ENCODE measurements around the gene RNU5D-1. TPM values are rescaled to one million over a fixed set of nuclear protein-coding genes. Genes with fewer than 3 reads are reported as not detected.

Gene RNU5D-1
- total and polyA plus RNA-seq, 2 of the 13 experiments (the other 11 are each of a cell fraction or from before 2014, with no cell fraction given): 165 TPM; not detected in 1

GRCh38 chr1:44739307-44740178, 8.6 kb upstream of the RNU5D-1 start, which contains the start of gene KIF2C (continued):
- no peak; the same call in 1 of the 2 replicates for TF ChIP-seq ETS1 (CRISPR knock-in tag; IDR thresholded peaks at IDR 0.05)
- TF ChIP-seq ISL2 (CRISPR knock-in tag; IDR thresholded peaks at IDR 0.05): no peak
- TF ChIP-seq, protein P1, sequence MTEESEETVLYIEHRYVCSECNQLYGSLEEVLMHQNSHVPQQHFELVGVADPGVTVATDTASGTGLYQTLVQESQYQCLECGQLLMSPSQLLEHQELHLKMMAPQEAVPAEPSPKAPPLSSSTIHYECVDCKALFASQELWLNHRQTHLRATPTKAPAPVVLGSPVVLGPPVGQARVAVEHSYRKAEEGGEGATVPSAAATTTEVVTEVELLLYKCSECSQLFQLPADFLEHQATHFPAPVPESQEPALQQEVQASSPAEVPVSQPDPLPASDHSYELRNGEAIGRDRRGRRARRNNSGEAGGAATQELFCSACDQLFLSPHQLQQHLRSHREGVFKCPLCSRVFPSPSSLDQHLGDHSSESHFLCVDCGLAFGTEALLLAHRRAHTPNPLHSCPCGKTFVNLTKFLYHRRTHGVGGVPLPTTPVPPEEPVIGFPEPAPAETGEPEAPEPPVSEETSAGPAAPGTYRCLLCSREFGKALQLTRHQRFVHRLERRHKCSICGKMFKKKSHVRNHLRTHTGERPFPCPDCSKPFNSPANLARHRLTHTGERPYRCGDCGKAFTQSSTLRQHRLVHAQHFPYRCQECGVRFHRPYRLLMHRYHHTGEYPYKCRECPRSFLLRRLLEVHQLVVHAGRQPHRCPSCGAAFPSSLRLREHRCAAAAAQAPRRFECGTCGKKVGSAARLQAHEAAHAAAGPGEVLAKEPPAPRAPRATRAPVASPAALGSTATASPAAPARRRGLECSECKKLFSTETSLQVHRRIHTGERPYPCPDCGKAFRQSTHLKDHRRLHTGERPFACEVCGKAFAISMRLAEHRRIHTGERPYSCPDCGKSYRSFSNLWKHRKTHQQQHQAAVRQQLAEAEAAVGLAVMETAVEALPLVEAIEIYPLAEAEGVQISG (CRISPR knock-in tag; IDR thresholded peaks at IDR 0.05): peak; percentile 90
- TF ChIP-seq DNMT3B (CRISPR knock-in tag; conservative IDR thresholded peaks at IDR 0.05): no peak
- TF ChIP-seq ZNF703 (CRISPR knock-in tag; IDR thresholded peaks at IDR 0.05; ENCODE audit: borderline replicate concordance): no peak
- peak; percentile 88; the same call in 2 of the 3 replicates for TF ChIP-seq MXI1 (IDR thresholded peaks at IDR 0.05; ENCODE audit: borderline replicate concordance, low read depth, low read length)
- no peak; the same call in 1 of the 2 replicates for TF ChIP-seq TMF1 (CRISPR knock-in tag; IDR thresholded peaks at IDR 0.05; ENCODE audit: low read depth)
- peak; percentile 77 for TF ChIP-seq TBX2 (CRISPR knock-in tag; IDR thresholded peaks at IDR 0.05; ENCODE audit: borderline replicate concordance)
- no peak for TF ChIP-seq ZNF318 (CRISPR knock-in tag; IDR thresholded peaks at IDR 0.05)
- TF ChIP-seq ZNF83 (CRISPR knock-in tag; IDR thresholded peaks at IDR 0.05; ENCODE audit: borderline replicate concordance): no peak
- TF ChIP-seq ZNF788 (CRISPR knock-in tag; IDR thresholded peaks at IDR 0.05; ENCODE audit: borderline replicate concordance): peak; percentile 65; the same call in 1 of the 2 replicates
- TF ChIP-seq BRD4 (CRISPR knock-in tag; IDR thresholded peaks at IDR 0.05): no peak
- peak; percentile 93 for TF ChIP-seq REPIN1 (CRISPR knock-in tag; IDR thresholded peaks at IDR 0.05; ENCODE audit: borderline replicate concordance, low read depth)
- no peak for TF ChIP-seq ZFP36L2 (CRISPR knock-in tag; IDR thresholded peaks at IDR 0.05)
- TF ChIP-seq TP53 (CRISPR knock-in tag; conservative IDR thresholded peaks at IDR 0.05): no peak
- TF ChIP-seq PAWR (CRISPR knock-in tag; IDR thresholded peaks at IDR 0.05; ENCODE audit: borderline replicate concordance): no peak
- peak; percentile 88 for TF ChIP-seq KLF12 (CRISPR knock-in tag; IDR thresholded peaks at IDR 0.05; ENCODE audit: borderline replicate concordance)

All from HepG2 (cell line).